Mesenteric fat pad (tissue), 1 donor: ENCODE data around the gene GFOD1. TPM values are rescaled to one million over a fixed set of nuclear protein-coding genes. Genes with fewer than 3 reads are reported as not detected.
"Not testable (repeated sequence)": the region's sequence is repeated elsewhere in the genome, so short reads cannot be mapped to it uniquely, and the experiment has no call there.

Source experiments
- DNase-seq: peaks from one replicate; pipeline ENCODE4 v3.0.0-alpha.2; 2020; ENCODE audit warnings: low spot score
- total RNA-seq: library from RNA; stranded (reverse); fragmentation: NEBNext Ultra II Directional; extraction: Animal tissue kit (Norgen Biotek cat#: 25700); gene quantifications from one replicate; pipeline ENCODE4 v1.2.1, GENCODE V29; 2021
- donor health status: DM: yes; HTN: yes; CAD: no.

Gene GFOD1
- total RNA-seq, 1 donor from 2014 or later = 25.9 TPM

- peak; percentile 71 for DNase-seq
Measured at GRCh38 chr6:13407709-13408695, 79.4 kb downstream of the GFOD1 start.

- no peak for DNase-seq
Measured at GRCh38 chr6:13407368-13407708, 80.1 kb downstream of the GFOD1 start.

- DNase-seq = no peak
Measured at GRCh38 chr6:13406781-13407180, 80.6 kb downstream of the GFOD1 start.

- DNase-seq = peak; percentile 67
Measured at GRCh38 chr6:13405961-13406477, 81.4 kb downstream of the GFOD1 start.

GRCh38 chr6:13404892-13405254, 82.5 kb downstream of the GFOD1 start:
- no peak for DNase-seq

GRCh38 chr6:13404228-13404891, 83.0 kb downstream of the GFOD1 start:
- peak; percentile 1 for DNase-seq

GRCh38 chr6:13402711-13403110, 84.7 kb downstream of the GFOD1 start:
- DNase-seq = no peak

- DNase-seq = peak; percentile 4
Measured at GRCh38 chr6:13400772-13401171, 86.6 kb downstream of the GFOD1 start.

- peak; percentile 82 for DNase-seq
Measured at GRCh38 chr6:13398421-13398994, 88.9 kb downstream of the GFOD1 start.

- peak; percentile 9 for DNase-seq
Measured at GRCh38 chr6:13398069-13398381, 89.4 kb downstream of the GFOD1 start.

GRCh38 chr6:13397359-13398068, 89.9 kb downstream of the GFOD1 start:
- peak; percentile 80 for DNase-seq

- DNase-seq = peak; percentile 41
Measured at GRCh38 chr6:13396241-13396792, 91.1 kb downstream of the GFOD1 start.

- DNase-seq = peak; percentile 88
Measured at GRCh38 chr6:13395272-13396237, 91.8 kb downstream of the GFOD1 start.

GRCh38 chr6:13392462-13392861, 94.9 kb downstream of the GFOD1 start:
- DNase-seq = peak; percentile 22

- no peak for DNase-seq
Measured at GRCh38 chr6:13391537-13391936, 95.9 kb downstream of the GFOD1 start.

- DNase-seq = no peak
Measured at GRCh38 chr6:13390658-13391057, 96.7 kb downstream of the GFOD1 start.

- not testable (repeated sequence) for DNase-seq
Measured at GRCh38 chr6:13389237-13389636, 98.2 kb downstream of the GFOD1 start.

- not testable (repeated sequence) for DNase-seq
Measured at GRCh38 chr6:13388769-13389168, 98.6 kb downstream of the GFOD1 start.

- peak; percentile 18 for DNase-seq
Measured at GRCh38 chr6:13384966-13385365, 102.4 kb downstream of the GFOD1 start.

- DNase-seq = peak; percentile 64
Measured at GRCh38 chr6:13384506-13384905, 102.9 kb downstream of the GFOD1 start.
